ENCODE results near the gene STAB1. TPM values are rescaled to one million over a fixed set of nuclear protein-coding genes. Genes with fewer than 3 reads are reported as not detected.
A peak's percentile ranks its signal among the peaks of the same experiment; 100 is the strongest.

The STAB1 gene
- total and polyA plus RNA-seq, 2 of the 8 experiments (the other 6 are each of a cell fraction or from before 2014, with no cell fraction given), result 1.0 to 1.9 TPM

DNA sequence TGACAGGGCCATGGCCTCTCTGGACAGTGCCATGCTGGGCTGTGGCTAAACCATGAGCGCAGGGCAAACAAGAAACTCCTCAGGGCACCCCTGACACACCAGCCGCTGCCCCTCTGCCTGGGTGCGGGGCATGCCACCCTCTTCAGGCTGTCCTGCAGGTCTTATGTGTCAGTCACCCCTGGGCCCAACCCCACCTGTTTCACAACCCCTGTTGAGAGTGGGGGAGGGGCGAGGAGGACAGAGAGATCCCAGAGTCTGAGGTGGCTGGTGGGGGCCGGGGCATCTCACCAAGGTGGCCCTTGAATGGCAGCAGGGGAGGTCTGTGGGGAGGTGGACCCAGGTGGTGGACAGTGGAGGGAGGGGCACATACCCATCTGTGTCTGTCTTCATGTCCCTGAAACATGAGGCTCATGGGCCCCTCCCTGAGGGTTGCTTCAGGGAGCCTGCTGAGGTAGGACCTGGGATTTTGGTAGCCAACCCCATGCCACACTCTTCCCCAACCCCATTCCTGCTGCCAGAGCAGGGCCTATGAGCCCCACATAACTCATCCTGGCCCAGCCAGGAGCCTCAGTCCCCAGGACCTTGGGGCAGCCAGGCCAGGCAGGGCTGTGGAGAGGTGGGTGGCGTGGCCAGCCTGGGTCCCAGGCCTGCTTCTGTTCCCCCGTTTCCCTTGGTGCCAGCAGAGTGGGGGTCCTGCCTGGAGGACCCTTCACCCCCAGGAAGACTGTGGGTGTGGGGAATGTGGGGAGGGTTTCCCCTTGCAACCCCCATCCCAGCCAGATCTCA is 1.7 kb upstream of the STAB1 start:
- Histone ChIP-seq H3K27ac (ENCODE audit: low read depth, low read length) (no peak overlapping the region), H3K56ac (replicated peaks; ENCODE audit: insufficient read length, low read depth, low read length) (no peak overlapping the region)
- CTCF ChIA-PET (ENCODE audit: partially characterized antibody), result interaction anchor here (1.1 kb wide), 1 partner anchor 12 kb away, joined by 3 read pairs; no protein-coding TSS in a partner anchor
- TF ChIP-seq HDAC2 (IDR thresholded peaks at IDR 0.05; ENCODE audit: borderline replicate concordance in 1 of 2, low read depth in 2 of 2, low read length in 2 of 2) (no peak), POLR2A (IDR thresholded peaks at IDR 0.05; ENCODE audit: control extremely low read depth in 1 of 2, low read depth in 2 of 2, low read length in 2 of 2) (0 out of 3 replicates have a peak, but pooled peaks of 1 of the 2 experiments have one; percentile 24), KDM4A (IDR thresholded peaks at IDR 0.05; ENCODE audit: low read depth, low read length, severe bottlenecking) (no peak), ASH2L (IDR thresholded peaks at IDR 0.05; ENCODE audit: low read length) (no peak), POLR2AphosphoS5 (IDR thresholded peaks at IDR 0.05; ENCODE audit: low read depth, low read length) (peak; percentile 67), RBBP5 (IDR thresholded peaks at IDR 0.05; ENCODE audit: borderline replicate concordance, low read depth, low read length) (no peak), BACH1 (IDR thresholded peaks at IDR 0.05; ENCODE audit: low read length) (no peak), FOSL1 (IDR thresholded peaks at IDR 0.05; ENCODE audit: insufficient read depth, low read depth, low read length) (no peak), CREB1 (IDR thresholded peaks at IDR 0.05) (no peak), NRF1 (IDR thresholded peaks at IDR 0.05; ENCODE audit: low read depth, low read length) (no peak), JUND (IDR thresholded peaks at IDR 0.05; ENCODE audit: low read length) (no peak)
- TF ChIP-seq, protein P1, sequence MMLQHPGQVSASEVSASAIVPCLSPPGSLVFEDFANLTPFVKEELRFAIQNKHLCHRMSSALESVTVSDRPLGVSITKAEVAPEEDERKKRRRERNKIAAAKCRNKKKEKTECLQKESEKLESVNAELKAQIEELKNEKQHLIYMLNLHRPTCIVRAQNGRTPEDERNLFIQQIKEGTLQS (IDR thresholded peaks at IDR 0.05; ENCODE audit: insufficient read depth, low read depth, low read length), result no peak

More for the DNA sequence above, 1.7 kb upstream of the STAB1 start:
- no peak overlapping the region for H4K5ac ChIP-seq (ENCODE audit: insufficient read length, low read depth, low read length)
- no peak for FAIRE-seq
- H3K18ac ChIP-seq (ENCODE audit: extremely low read depth, low read length), result no peak overlapping the region
- peaks cover 0 to 16% of the 10 kb centered on the region in 2 experiments for H4K20me1 ChIP-seq (replicated peaks in 1 of 2; ENCODE audit: control insufficient read depth in 1 of 2, insufficient read depth in 2 of 2, low read length in 2 of 2)
- no peak overlapping the region for H2BK15ac ChIP-seq (ENCODE audit: low read length)
- peaks cover 0 to 6% (median under 1%) of the 10 kb centered on the region in 4 experiments; a peak in 3 of 7 replicates for H3K4me1 ChIP-seq (replicated peaks in 1 of 4; ENCODE audit: control insufficient read depth in 3 of 4, insufficient read depth in 4 of 4, low read length in 3 of 4)
- H3K23ac ChIP-seq (ENCODE audit: insufficient read length), result no peak overlapping the region
- no peak overlapping the region for H2BK20ac ChIP-seq (ENCODE audit: low read length)
- H3K4me2 ChIP-seq (ENCODE audit: insufficient read depth in 1 of 2, low read depth in 2 of 2, low read length in 2 of 2), result no peak overlapping the region
- POLR2A ChIA-PET (ENCODE audit: partially characterized antibody), result interaction anchor here (1.9 kb wide), 1 partner anchor 30 kb away, joined by 5 read pairs; no protein-coding TSS in a partner anchor
- no peak overlapping the region for H2BK12ac ChIP-seq (ENCODE audit: low read depth, low read length)
- H3K14ac ChIP-seq (ENCODE audit: insufficient read length), result no peak overlapping the region
- no peaks in the 10 kb centered on the region for H3K9me3 ChIP-seq (ENCODE audit: insufficient read depth in 2 of 2, low read depth in 1 of 2, low read length in 1 of 2)
- no peaks in the 10 kb centered on the region for H3K79me2 ChIP-seq (ENCODE audit: control insufficient read depth in 1 of 2, insufficient read depth in 2 of 2, low read length in 2 of 2)
- H2AK5ac ChIP-seq (ENCODE audit: low read depth, low read length), result no peak overlapping the region
- no peak overlapping the region; a peak in 1 of 7 replicates for H3K9ac ChIP-seq (replicated peaks in 1 of 4; ENCODE audit: extremely low read depth in 1 of 4, low read depth in 3 of 4, low read length in 3 of 4)
- 0 out of 2 replicates have a peak overlapping the region, but pooled peaks have one; percentile 0 for H4K8ac ChIP-seq (ENCODE audit: extremely low read depth, insufficient read depth, low read length)
- no peak overlapping the region for H4K91ac ChIP-seq (replicated peaks; ENCODE audit: insufficient read length, low read length)
- 84% methylated on average over 6 of the region's 7 CpGs; no CpG with 5 or more reads in 1 of the 2 experiments for WGBS, 2 experiments (ENCODE audit: extremely low coverage in 1 of 2, insufficient coverage in 1 of 2, insufficient read length in 1 of 2, insufficient replicate concordance in 2 of 2, low coverage in 1 of 2, low lambda C conversion rate in 2 of 2, missing lambda C conversion rate in 1 of 2)
- no peaks in the 10 kb centered on the region for H3K23me2 ChIP-seq (ENCODE audit: low read depth, low read length)
- no peak overlapping the region for H2BK120ac ChIP-seq (replicated peaks; ENCODE audit: low read depth, low read length)
- H2AFZ ChIP-seq (ENCODE audit: low read length), result no peak overlapping the region
- H3K4ac ChIP-seq (replicated peaks; ENCODE audit: insufficient read length, low read depth, low read length), result no peak overlapping the region
- no peak overlapping the region for H2BK5ac ChIP-seq (ENCODE audit: low read depth, low read length)
- no peaks in the 10 kb centered on the region; the same call in 1 of the 2 replicates for H3K79me1 ChIP-seq (ENCODE audit: low read depth, low read length)
- H3K4me3 ChIP-seq (ENCODE audit: extremely low read depth in 1 of 4, insufficient read depth in 2 of 4, low read depth in 3 of 4, low read length in 4 of 4), result no peak overlapping the region
- DNase-seq (ENCODE audit: low read depth in 1 of 2, low spot score in 2 of 2), result no peak
- H3K36me3 ChIP-seq (ENCODE audit: control insufficient read depth in 2 of 4, insufficient read depth in 4 of 4, low read length in 3 of 4), result peaks cover 14 to 40% (median 31%) of the 10 kb centered on the region in 4 experiments
- H3K27me3 ChIP-seq (replicated peaks in 1 of 4; ENCODE audit: control insufficient read depth in 3 of 4, extremely low read depth in 1 of 4, insufficient read depth in 3 of 4, low read length in 3 of 4), result no peaks in the 10 kb centered on the region; a peak in 1 of 7 replicates
